Stomach (tissue), 9 donors: ENCODE results near the gene ABHD17C. TPM values are rescaled to one million over a fixed set of nuclear protein-coding genes. Genes with fewer than 3 reads are reported as not detected.

Experiments used
- DNase-seq, 2 donors: peaks; one replicate each; pipeline versions ENCODE4 v3.0.0 to v3.0.0-alpha.2; 2013 to 2019
- H3K27ac ChIP-seq, 5 donors: fragments of 200-600 bp in 4 of 5; sonication (generic) in 4 of 5; one replicate each; pipeline ENCODE4 v1.5.1; 2013 to 2019; ENCODE audit warnings: mild to moderate bottlenecking in 1 of 5, moderate library complexity in 1 of 5
- H3K27me3 ChIP-seq, 3 donors: fragments of 200-600 bp; sonication (generic); one replicate each; pipeline ENCODE4 v1.5.1; 2017 to 2019; ENCODE audit warnings: mixed run types in 1 of 3
- H3K36me3 ChIP-seq, 4 donors: fragments of 200-600 bp; sonication (generic); 1 replicate in 3 of 4; 2 replicates in 1 of 4; pipeline ENCODE4 v1.5.1; 2016 to 2019
- H3K4me1 ChIP-seq, 4 donors: fragments of 200-600 bp; sonication (generic); one replicate each; pipeline ENCODE4 v1.5.1; 2016 to 2019
- H3K4me3 ChIP-seq, 4 donors: fragments of 200-600 bp; sonication (generic) in 3 of 4; one replicate each; pipeline ENCODE4 v1.5.1; 2016 to 2019; ENCODE audit warnings: mild to moderate bottlenecking in 1 of 4
- H3K9me3 ChIP-seq, 4 donors: fragments of 200-600 bp; sonication (generic); one replicate each; pipeline ENCODE4 v1.5.1; 2016 to 2019
- CTCF ChIP-seq, 7 experiments: fragments of 450-650 bp in 4 of 7; fragments of 200-600 bp in 3 of 7; sonication (generic) in 3 of 7; IDR thresholded peaks; one replicate each; pipeline ENCODE4 v1.5.1; 2016 to 2019; ENCODE audit warnings: antibody characterized with exemption in 7 of 7, control low read depth in 2 of 7, mild to moderate bottlenecking in 1 of 7
- EP300 ChIP-seq: sonication (generic); formaldehyde crosslinking; IDR thresholded peaks from one replicate; pipeline ENCODE4 v1.6.1; 2017; ENCODE audit warnings: antibody characterized with exemption
- POLR2A ChIP-seq, 4 donors: fragments of 450-650 bp; IDR thresholded peaks; one replicate each; pipeline ENCODE4 v1.6.1; 2016; ENCODE audit warnings: antibody characterized with exemption in 4 of 4, control low read depth in 2 of 4, mild to moderate bottlenecking in 1 of 4, moderate library complexity in 1 of 4
- POLR2AphosphoS5 ChIP-seq, 3 donors: sonication (generic); formaldehyde crosslinking; IDR thresholded peaks; one replicate each; pipeline ENCODE4 v1.6.1; 2016; ENCODE audit warnings: antibody characterized with exemption in 3 of 3
- WGBS, 5 donors: extraction: QIAGEN DNeasy Blood & Tissue Kit in 3 of 5; methylation state at CpG; one replicate each; pipeline versions ENCODE4 v1.1.5 to v1.1.7; 2013 to 2018; 5-methylcytosine and 5-hydroxymethylcytosine counted together
- intact Hi-C: fragments of 100-400 bp; cut with DNase I; formaldehyde crosslinking; loops from one replicate; pipeline ENCODE4 v1.15.1; 2023; ENCODE audit warnings: low total_unique reads
- polyA plus RNA-seq, 3 donors: library from polyadenylated mRNA; stranded (reverse); fragments of 200-250 nt; gene quantifications; one replicate each; pipeline ENCODE4 v1.2.3, GENCODE V29; 2013
- total RNA-seq, 5 donors: library from RNA; depleted of rRNA; stranded (reverse); fragments of >200 nt; gene quantifications; one replicate each; pipeline versions ENCODE4 v1.1.0 to v1.2.3, GENCODE V29; 2014 to 2016
- donor health status: healthy with polysubstance abuse.
- donor health status: Bipolar disorder and iron deficiency.
- donor health status: healthy.

ABHD17C gene
- total and polyA plus RNA-seq, 8 donors, result 1.2 to 55.3 (median 21.1) TPM

- intact Hi-C loops, result no loop called here
- TF ChIP-seq POLR2A (IDR thresholded peaks at IDR 0.05) (no peak), EP300 (no peak), CTCF (IDR thresholded peaks at IDR 0.05) (no peak), POLR2AphosphoS5 (IDR thresholded peaks at IDR 0.05) (no peak)
- no peaks in the 10 kb centered on the region for H3K4me1 ChIP-seq
- H3K36me3 ChIP-seq, result no peaks in the 10 kb centered on the region
- no peak overlapping the region for H3K4me3 ChIP-seq
- WGBS, 5 donors, result 75 to 92% (median 85%) methylated on average over 2 of the region's 2 CpGs
- H3K27ac ChIP-seq, result no peak overlapping the region
- H3K27me3 ChIP-seq, result no peaks in the 10 kb centered on the region
- no peak for DNase-seq
- H3K9me3 ChIP-seq, result no peaks in the 10 kb centered on the region
These were observed 30.0 kb upstream of the ABHD17C start for GRCh38 chr15:80665151-80665550.

DNA sequence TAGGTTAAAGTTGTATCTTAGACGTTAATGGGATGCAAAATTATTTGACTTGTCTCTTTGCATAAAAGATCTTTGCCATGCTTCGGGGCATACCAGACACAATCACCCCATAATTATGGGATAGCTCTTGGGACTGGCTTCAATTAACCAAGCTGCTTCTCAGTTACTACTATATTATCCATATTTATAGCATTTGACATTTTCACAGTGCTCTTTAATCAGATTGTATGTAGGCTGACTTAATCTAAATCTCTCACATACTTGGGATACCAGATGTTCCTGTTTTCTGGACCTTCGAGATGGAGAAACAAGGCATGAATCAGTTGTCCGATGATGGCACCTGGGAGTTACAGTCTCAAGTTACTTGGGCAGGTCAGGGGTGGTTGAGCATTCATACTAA, 27.2 kb upstream of the ABHD17C start:
- DNase-seq, result no peak
- intact Hi-C loops, result no loop called here
- H3K27me3 ChIP-seq, result no peaks in the 10 kb centered on the region
- no peak for TF ChIP-seq CTCF (IDR thresholded peaks at IDR 0.05)
- no peak for TF ChIP-seq EP300
- no peak for TF ChIP-seq POLR2A (IDR thresholded peaks at IDR 0.05)
- no peak for TF ChIP-seq POLR2AphosphoS5 (IDR thresholded peaks at IDR 0.05)
- 73 to 80% (median 78%) methylated on average over 4 of the region's 4 CpGs for WGBS, 5 donors
- no peak overlapping the region for H3K27ac ChIP-seq
- no peaks in the 10 kb centered on the region for H3K4me1 ChIP-seq
- H3K36me3 ChIP-seq, result no peaks in the 10 kb centered on the region
- H3K4me3 ChIP-seq, result no peak overlapping the region
- H3K9me3 ChIP-seq, result peaks cover 0 to 5% (median 0%) of the 10 kb centered on the region in 4 donors

DNA sequence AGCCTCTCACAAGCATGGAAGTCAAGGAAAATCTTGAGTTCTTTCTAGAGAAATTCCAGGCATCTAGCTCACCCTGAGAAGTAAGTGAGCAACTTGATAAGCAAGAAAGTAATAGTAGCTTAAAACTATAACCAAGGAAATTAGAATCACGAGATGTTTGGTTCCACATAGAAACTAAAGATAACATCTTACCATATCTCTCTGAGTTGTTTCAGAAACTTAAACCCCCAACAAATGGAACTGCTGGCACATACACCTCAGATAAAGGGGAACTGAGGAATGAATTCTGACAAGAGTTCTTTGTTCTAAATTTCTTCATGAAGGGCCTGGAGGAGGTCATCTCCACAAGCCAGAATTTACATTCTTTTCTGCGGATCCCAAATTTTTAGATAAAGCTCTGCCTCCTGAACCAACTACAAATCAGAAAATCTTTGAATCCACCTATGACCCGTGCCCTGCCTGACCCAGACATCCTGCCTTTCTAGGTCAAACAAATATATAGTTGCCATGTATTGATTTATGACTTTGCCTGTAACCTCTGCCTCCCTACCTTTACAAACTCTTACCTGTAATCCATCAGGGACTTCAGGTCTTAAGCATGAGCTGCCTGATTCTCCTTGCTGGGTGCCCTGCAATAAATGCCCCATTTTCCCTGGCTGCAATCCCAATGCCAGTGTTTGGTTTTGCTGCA, 26.4 kb upstream of the ABHD17C start:
- Histone ChIP-seq H3K27ac (no peak overlapping the region), H3K4me1 (no peaks in the 10 kb centered on the region), H3K36me3 (no peaks in the 10 kb centered on the region), H3K9me3 (peaks cover 0 to 5% (median 0%) of the 10 kb centered on the region in 4 donors), H3K27me3 (no peaks in the 10 kb centered on the region), H3K4me3 (no peak overlapping the region)
- intact Hi-C loops, result no loop called here
- DNase-seq, result no peak
- 28 to 57% (median 54%) methylated on average over 3 of the region's 3 CpGs for WGBS, 5 donors
- TF ChIP-seq POLR2AphosphoS5 (IDR thresholded peaks at IDR 0.05), result no peak
- no peak for TF ChIP-seq CTCF (IDR thresholded peaks at IDR 0.05)
- TF ChIP-seq POLR2A (IDR thresholded peaks at IDR 0.05), result no peak
- TF ChIP-seq EP300, result no peak

- Histone ChIP-seq H3K27me3 (no peaks in the 10 kb centered on the region), H3K4me1 (peaks cover 0 to 3% (median 1%) of the 10 kb centered on the region in 4 donors), H3K4me3 (no peak overlapping the region), H3K27ac (no peak overlapping the region), H3K9me3 (peaks cover 0 to 5% (median 0%) of the 10 kb centered on the region in 4 donors), H3K36me3 (no peaks in the 10 kb centered on the region)
- intact Hi-C loops, result no loop called here
- no peak for TF ChIP-seq POLR2AphosphoS5 (IDR thresholded peaks at IDR 0.05)
- no peak for TF ChIP-seq POLR2A (IDR thresholded peaks at IDR 0.05)
- TF ChIP-seq CTCF (IDR thresholded peaks at IDR 0.05), result no peak
- TF ChIP-seq EP300, result no peak
- WGBS, 5 donors, result 73 to 83% (median 75%) methylated on average over 2 of the region's 2 CpGs
- DNase-seq, result no peak
These were observed 25.3 kb upstream of the ABHD17C start for GRCh38 chr15:80669663-80670273.
